ENCODE measurements around the gene CFAP20DC. TPM values are rescaled to one million over a fixed set of nuclear protein-coding genes. Genes with fewer than 3 reads are reported as not detected.

CFAP20DC gene
- total and polyA plus RNA-seq, 2 of the 8 experiments (the other 6 are each of a cell fraction or from before 2014, with no cell fraction given), result 2.2 to 2.8 TPM

- DNase-seq (ENCODE audit: low read depth in 1 of 2, low spot score in 2 of 2) (no peak), FAIRE-seq (no peak)
- H3K14ac ChIP-seq (ENCODE audit: insufficient read length), result no peak overlapping the region
- no peak overlapping the region for H3K4me2 ChIP-seq (ENCODE audit: insufficient read depth in 1 of 2, low read depth in 2 of 2, low read length in 2 of 2)
- no peaks in the 10 kb centered on the region for H4K20me1 ChIP-seq (replicated peaks in 1 of 2; ENCODE audit: control insufficient read depth in 1 of 2, insufficient read depth in 2 of 2, low read length in 2 of 2)
- H3K79me1 ChIP-seq (ENCODE audit: low read depth, low read length), result no peaks in the 10 kb centered on the region
- H2BK20ac ChIP-seq (ENCODE audit: low read length), result no peak overlapping the region
- H2AK5ac ChIP-seq (ENCODE audit: low read depth, low read length), result no peak overlapping the region
- ChIA-PET CTCF (ENCODE audit: partially characterized antibody) (interaction anchor here (1.1 to 1.7 kb wide), 6 partner anchors 10 to 275 kb away, joined by 3 to 7 read pairs (median 4); no protein-coding TSS in a partner anchor), POLR2A (ENCODE audit: partially characterized antibody) (interaction anchor here (1.1 kb wide), 1 partner anchor 28 kb away, joined by 3 read pairs; no protein-coding TSS in a partner anchor)
- H4K91ac ChIP-seq (replicated peaks; ENCODE audit: insufficient read length, low read length), result no peak overlapping the region
- no peak overlapping the region for H3K27ac ChIP-seq (ENCODE audit: low read depth, low read length)
- no peaks in the 10 kb centered on the region for H3K79me2 ChIP-seq (ENCODE audit: control insufficient read depth in 1 of 2, insufficient read depth in 2 of 2, low read length in 2 of 2)
- H3K56ac ChIP-seq (replicated peaks; ENCODE audit: insufficient read length, low read depth, low read length), result no peak overlapping the region
- no peaks in the 10 kb centered on the region for H3K27me3 ChIP-seq (replicated peaks in 1 of 4; ENCODE audit: control insufficient read depth in 3 of 4, extremely low read depth in 1 of 4, insufficient read depth in 3 of 4, low read length in 3 of 4)
- H3K4me1 ChIP-seq (replicated peaks in 1 of 4; ENCODE audit: control insufficient read depth in 3 of 4, insufficient read depth in 4 of 4, low read length in 3 of 4), result no peaks in the 10 kb centered on the region
- H3K4ac ChIP-seq (replicated peaks; ENCODE audit: insufficient read length, low read depth, low read length), result no peak overlapping the region
- H4K8ac ChIP-seq (ENCODE audit: extremely low read depth, insufficient read depth, low read length), result no peak overlapping the region
- H2BK120ac ChIP-seq (replicated peaks; ENCODE audit: low read depth, low read length), result no peak overlapping the region
- no peak overlapping the region for H3K23ac ChIP-seq (ENCODE audit: insufficient read length)
- H3K18ac ChIP-seq (ENCODE audit: extremely low read depth, low read length), result no peak overlapping the region
- TF ChIP-seq POLR2A (IDR thresholded peaks at IDR 0.05; ENCODE audit: control extremely low read depth in 1 of 2, low read depth in 2 of 2, low read length in 2 of 2) (no peak), KDM4A (IDR thresholded peaks at IDR 0.05; ENCODE audit: low read depth, low read length, severe bottlenecking) (no peak), CTCF (IDR thresholded peaks at IDR 0.05; ENCODE audit: control extremely low read depth in 1 of 3, insufficient read depth in 1 of 3, low read depth in 1 of 3, low read length in 3 of 3) (peak in 1 of 3 experiments; percentile 47; a peak in 2 of 4 replicates), RFX5 (IDR thresholded peaks at IDR 0.05; ENCODE audit: borderline replicate concordance, low read depth, low read length) (no peak), PHF8 (conservative IDR thresholded peaks at IDR 0.05; ENCODE audit: low read depth, low read length) (no peak), EZH2 (IDR thresholded peaks at IDR 0.05; ENCODE audit: low read depth, low read length, severe bottlenecking) (no peak), RAD21 (IDR thresholded peaks at IDR 0.05 in 1 of 2, conservative IDR thresholded peaks at IDR 0.05 in 1 of 2; ENCODE audit: low read depth in 2 of 2, low read length in 2 of 2) (peak; percentile 57 to 59), SIRT6 (IDR thresholded peaks at IDR 0.05; ENCODE audit: low read length) (no peak), CTBP2 (IDR thresholded peaks at IDR 0.05; ENCODE audit: borderline replicate concordance, insufficient read depth, insufficient read length, low read length) (no peak)
- no peak overlapping the region for H2BK5ac ChIP-seq (ENCODE audit: low read depth, low read length)
- no peaks in the 10 kb centered on the region for H3K23me2 ChIP-seq (ENCODE audit: low read depth, low read length)
- H2BK15ac ChIP-seq (ENCODE audit: low read length), result no peak overlapping the region
- 84% methylated on average over 2 of the region's 2 CpGs; no CpG with 5 or more reads in 1 of the 2 experiments for WGBS, 2 experiments (ENCODE audit: extremely low coverage in 1 of 2, insufficient coverage in 1 of 2, insufficient read length in 1 of 2, insufficient replicate concordance in 2 of 2, low coverage in 1 of 2, low lambda C conversion rate in 2 of 2, missing lambda C conversion rate in 1 of 2)
- H3K4me3 ChIP-seq (ENCODE audit: extremely low read depth in 1 of 4, insufficient read depth in 2 of 4, low read depth in 3 of 4, low read length in 4 of 4), result no peak overlapping the region
- peaks cover 0 to 5% of the 10 kb centered on the region in 2 experiments; a peak in 1 of 4 replicates for H3K9me3 ChIP-seq (ENCODE audit: insufficient read depth in 2 of 2, low read depth in 1 of 2, low read length in 1 of 2)
- no peak overlapping the region for H2BK12ac ChIP-seq (ENCODE audit: low read depth, low read length)
- no peaks in the 10 kb centered on the region for H3K36me3 ChIP-seq (ENCODE audit: control insufficient read depth in 2 of 4, insufficient read depth in 4 of 4, low read length in 3 of 4)
- H2AFZ ChIP-seq (ENCODE audit: low read length), result no peak overlapping the region
- no peak overlapping the region for H4K5ac ChIP-seq (ENCODE audit: insufficient read length, low read depth, low read length)
- H3K9ac ChIP-seq (replicated peaks in 1 of 4; ENCODE audit: extremely low read depth in 1 of 4, low read depth in 3 of 4, low read length in 3 of 4), result no peak overlapping the region
These were observed 273.6 kb downstream of the CFAP20DC start for GRCh38 chr3:58776231-58776630.

Data from H1 (cell line).